Loucy (cell line): ENCODE results near the gene C3orf18.

Experiments used
- EZH2phosphoT487 ChIP-seq: fragments of 200-600 bp; IDR thresholded peaks from 2 replicates; pipeline ENCODE4 v1.6.1; 2018; ENCODE audit warnings: antibody characterized with exemption, mild to moderate bottlenecking, moderate library complexity, borderline replicate concordance
- TF ChIP-seq, protein P1 (sequence below): fragments of 200-600 bp; sonication (generic); conservative IDR thresholded peaks from 2 replicates; pipeline ENCODE4 v1.5.1; 2014; ENCODE audit warnings: mild to moderate bottlenecking, antibody characterized with exemption, low read length

DNA sequence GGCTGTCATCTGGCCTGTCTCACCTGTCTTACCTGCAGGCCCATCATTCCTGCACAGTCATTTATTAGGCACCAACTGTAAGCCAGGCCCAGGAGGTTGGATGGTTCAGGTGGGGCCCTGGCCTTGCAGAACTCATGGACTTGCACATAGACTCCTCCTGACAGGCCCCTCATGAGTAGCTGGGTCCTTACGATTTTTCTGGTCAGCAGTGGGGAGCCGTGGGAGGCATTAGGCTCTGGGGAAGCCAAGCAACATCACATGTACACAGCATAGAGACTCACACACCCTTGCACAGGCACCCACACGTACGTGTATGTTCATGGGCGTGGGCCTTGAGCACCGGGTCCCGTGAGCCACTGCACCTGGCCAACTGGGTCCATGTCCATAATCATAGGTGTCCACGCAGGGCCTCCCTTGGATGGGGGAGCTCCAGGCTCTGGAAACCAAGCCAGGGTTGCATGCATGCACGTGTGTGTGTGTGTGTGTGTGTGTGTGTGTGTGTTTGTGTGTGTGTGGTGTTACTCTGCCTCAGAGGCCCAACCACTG lies 23.7 kb upstream of the C3orf18 start:
- TF ChIP-seq, protein P1, sequence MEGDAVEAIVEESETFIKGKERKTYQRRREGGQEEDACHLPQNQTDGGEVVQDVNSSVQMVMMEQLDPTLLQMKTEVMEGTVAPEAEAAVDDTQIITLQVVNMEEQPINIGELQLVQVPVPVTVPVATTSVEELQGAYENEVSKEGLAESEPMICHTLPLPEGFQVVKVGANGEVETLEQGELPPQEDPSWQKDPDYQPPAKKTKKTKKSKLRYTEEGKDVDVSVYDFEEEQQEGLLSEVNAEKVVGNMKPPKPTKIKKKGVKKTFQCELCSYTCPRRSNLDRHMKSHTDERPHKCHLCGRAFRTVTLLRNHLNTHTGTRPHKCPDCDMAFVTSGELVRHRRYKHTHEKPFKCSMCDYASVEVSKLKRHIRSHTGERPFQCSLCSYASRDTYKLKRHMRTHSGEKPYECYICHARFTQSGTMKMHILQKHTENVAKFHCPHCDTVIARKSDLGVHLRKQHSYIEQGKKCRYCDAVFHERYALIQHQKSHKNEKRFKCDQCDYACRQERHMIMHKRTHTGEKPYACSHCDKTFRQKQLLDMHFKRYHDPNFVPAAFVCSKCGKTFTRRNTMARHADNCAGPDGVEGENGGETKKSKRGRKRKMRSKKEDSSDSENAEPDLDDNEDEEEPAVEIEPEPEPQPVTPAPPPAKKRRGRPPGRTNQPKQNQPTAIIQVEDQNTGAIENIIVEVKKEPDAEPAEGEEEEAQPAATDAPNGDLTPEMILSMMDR = no peak
- TF ChIP-seq EZH2phosphoT487 = no peak
